GM21515 (cell line): ENCODE measurements around the gene SLC2A11.
"Not testable (repeated sequence)": the region's sequence is repeated elsewhere in the genome, so short reads cannot be mapped to it uniquely, and the experiment has no call there.

Source experiments
- ATAC-seq: cut with Tn5 transposase; IDR thresholded peaks from one replicate; pipeline ENCODE4 v1.9.1; 2021; ENCODE audit not compliant: unreplicated experiment

The SLC2A11 gene

DNA sequence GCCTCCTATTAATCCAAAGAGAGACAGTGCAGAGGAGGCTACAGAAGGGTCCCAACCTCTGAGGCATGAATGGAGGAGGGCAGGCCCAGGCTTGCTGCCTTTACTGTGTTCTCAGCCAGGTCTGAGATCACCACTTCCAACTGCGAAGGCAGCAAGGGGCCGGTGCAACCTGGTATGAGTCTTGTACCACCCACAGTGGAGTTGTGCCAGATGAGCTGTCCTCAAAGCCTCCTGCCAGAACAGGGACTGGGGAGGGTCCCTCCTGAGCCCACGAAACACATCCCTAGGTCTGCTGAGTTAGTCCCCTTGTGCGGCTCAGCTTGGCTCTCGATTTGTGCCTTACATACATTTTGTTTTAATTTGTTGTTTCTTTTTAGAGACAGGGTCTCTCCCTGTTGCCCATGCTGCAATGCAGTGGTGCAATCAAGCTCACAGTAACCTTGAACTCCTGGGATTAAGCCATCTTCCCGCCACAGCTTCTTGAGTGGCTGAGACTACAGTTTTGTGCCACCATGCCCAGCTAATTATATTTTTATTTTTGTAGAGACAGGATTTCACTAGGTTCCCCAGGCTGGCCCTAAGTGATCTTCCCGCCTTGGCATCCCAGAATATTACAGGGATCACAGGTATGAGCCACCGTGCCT, 45.8 kb downstream of the SLC2A11 start:
- ATAC-seq, result no peak

GRCh38 chr22:23904573-23905254, 47.0 kb downstream of the SLC2A11 start:
- ATAC-seq, result no peak

- no peak for ATAC-seq
Measured at GRCh38 chr22:23906641-23907040, 49.0 kb downstream of the SLC2A11 start.

DNA sequence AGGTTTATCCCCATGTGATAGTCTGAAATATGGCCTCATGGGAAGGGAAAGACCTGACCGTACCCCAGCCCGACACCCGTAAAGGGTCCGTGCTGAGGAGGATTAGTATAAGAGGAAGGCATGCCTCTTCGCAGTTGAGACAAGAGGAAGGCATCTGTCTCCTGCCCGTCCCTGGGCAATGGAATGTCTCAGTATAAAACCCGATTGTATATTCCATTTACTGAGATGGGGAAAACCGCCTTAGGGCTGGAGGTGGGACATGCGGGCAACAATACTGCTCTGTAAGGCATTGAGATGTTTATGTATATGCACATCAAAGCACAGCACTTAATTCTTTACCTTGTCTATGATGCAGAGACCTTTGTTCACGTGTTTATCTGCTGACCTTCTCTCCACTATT, 49.7 kb downstream of the SLC2A11 start:
- not testable (repeated sequence) for ATAC-seq

DNA sequence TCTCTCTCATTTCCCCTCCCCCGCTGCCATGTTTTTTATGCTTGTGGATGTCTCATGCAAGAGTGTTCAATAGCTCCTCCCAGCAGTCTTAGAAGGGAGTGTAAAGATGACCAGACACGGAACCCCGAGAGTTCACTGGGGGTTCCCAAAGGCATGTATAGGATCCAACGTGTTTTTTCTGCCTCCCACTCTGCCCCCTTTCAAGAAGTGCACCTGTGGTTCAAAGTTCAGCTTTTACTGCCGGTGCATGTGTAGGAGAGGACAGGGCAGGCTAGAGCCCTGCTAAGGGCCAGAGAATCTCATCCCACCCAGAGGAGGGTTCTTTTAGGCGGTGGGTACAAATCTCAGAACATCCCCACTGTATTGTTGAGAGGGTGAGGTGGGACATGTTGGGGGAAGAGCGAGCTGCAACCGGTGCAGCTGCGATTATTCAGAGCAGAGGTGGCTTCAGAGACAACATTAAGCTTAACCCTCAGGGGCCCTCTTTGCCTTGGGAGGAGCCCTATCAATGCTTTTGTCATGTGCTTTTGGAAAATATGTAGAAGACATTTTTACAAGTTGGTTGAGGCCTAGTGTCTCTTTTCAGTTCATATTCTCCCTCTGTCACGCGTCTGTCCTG, 51.0 kb downstream of the SLC2A11 start:
- no peak for ATAC-seq

DNA sequence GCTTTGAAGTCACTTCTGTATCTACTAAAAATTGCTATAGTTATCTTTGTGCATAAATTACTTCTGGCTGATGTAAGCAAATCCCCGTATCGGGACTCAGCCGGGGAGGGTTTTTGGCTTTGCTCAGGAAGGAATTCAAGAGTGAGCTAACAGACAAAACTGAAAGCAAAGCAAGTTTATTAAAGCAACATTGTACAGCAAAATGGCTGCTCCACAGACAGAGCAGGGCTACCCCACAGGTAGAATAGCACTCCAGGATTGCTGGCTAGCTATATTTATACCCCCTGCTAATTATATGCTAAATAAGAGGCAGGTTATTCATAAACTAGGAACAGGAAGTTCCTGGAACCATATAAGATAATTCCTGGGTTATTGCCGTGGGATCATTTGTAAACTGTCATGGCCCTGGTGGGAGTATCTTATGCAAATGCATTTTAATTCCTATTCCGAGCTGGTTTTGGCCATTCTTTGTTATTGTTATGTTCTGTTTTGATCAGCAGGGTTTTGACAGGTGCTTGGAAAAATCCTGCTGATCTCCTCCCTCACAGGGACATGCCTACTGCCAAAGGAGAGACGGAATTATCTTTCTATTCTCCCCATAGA, 51.7 kb downstream of the SLC2A11 start:
- no peak for ATAC-seq

- no peak for ATAC-seq
Measured at GRCh38 chr22:23910496-23911190, 53.0 kb downstream of the SLC2A11 start.

DNA sequence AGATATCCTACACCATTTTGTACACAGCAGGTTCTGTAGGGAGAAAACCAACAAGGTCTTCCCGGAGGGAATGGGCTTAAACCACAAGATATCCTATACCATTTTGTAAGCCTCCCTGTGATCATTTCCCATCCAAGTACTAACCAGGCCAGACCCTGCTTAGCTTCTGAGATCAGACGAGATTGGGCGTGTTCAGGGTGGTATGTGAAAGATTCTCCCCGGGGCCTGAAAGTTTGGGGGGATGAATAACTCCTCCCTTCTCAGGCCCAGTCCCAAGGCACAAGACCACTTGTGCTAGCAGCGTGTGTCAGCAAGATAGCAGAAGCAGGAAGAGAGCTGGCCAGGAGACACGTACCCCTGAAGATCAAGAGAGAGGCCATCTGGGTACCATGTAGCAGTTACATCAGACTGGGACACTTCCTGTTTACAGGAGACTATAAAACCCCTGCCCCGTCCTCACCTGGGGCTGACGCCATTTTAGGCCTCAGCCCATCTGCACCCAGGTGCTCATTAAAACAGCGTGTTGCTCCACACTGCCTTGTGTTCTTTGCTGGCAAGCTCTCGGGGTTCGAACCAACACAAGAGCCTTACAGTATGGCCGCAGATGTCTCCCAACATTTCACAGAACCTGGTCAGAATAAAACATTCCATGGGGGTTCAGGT, 53.8 kb downstream of the SLC2A11 start:
- no peak for ATAC-seq

DNA sequence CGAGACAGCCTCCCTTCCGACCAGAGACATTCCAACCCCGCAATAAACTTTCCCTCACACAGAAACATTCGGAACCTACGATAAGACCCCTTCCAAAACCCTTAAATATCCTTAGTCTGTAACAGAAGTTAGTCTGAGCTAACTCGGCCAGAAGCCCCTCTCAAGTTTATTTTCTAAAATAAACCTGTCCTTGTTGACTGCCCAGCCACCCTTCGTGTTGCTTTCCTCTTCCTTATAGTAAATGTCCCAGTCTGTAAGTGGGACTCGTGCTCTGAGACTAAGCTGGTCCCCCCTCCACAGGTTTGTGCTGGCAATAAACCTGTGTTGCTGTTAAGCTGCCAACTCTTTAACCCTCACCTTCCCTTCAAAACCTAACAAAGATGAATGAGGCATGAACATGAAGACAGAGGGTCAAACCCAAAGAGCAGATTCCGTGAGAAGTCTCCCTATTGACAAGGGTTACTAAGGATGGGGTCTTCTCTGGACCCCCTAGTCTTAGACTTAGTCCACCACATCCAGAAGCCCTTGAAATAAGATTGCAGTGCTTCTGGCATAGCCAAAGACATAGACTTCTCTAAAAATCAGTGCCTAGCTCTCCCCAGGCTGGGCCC, 54.7 kb downstream of the SLC2A11 start:
- no peak for ATAC-seq

- no peak for ATAC-seq
Measured at GRCh38 chr22:23913306-23913660, 55.6 kb downstream of the SLC2A11 start.

GRCh38 chr22:23913661-23914353, 56.1 kb downstream of the SLC2A11 start:
- ATAC-seq, result peak; percentile 84

- no peak for ATAC-seq
Measured at GRCh38 chr22:23915290-23915689, 57.6 kb downstream of the SLC2A11 start.

DNA sequence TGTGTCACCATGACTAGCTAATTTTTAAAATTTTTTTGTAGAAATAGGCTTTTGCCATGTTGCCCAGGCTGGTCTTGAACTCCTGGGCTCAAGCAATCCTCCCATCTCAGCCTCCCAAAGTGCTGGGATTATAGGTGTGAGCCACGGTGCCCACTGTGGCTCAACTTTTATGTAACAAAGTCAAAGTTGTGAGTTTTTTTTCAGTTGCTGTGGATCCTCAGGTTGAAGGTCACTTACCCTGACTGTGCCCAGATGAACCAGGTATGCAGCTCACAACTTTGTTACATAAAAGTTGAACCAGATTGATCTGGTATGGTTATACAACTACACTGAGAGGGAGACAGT, 62.6 kb downstream of the SLC2A11 start:
- ATAC-seq, result not testable (repeated sequence)

- not testable (repeated sequence) for ATAC-seq
Measured at GRCh38 chr22:23921586-23922201, 64.0 kb downstream of the SLC2A11 start.

DNA sequence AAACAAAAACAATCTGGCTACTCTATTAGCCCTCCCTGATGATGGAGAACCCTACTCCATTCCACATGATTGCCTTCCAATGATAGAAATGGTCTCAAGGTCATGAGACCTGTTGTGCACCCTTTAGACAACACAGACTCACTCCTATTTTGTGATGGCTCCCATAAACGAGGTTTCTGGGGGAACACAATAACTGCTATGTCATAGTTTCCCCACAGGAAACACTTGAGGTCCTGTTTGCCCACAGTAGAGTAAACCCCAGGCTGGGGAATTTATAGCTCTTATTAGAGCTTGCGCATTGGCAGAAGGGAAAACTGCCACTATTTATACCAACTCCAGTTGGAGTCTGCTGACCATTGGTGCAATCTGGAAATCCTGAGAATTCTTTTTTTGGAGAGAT, 65.2 kb downstream of the SLC2A11 start:
- no peak for ATAC-seq

GRCh38 chr22:23925020-23925606, 67.4 kb downstream of the SLC2A11 start:
- no peak for ATAC-seq

GRCh38 chr22:23926561-23926960, 68.9 kb downstream of the SLC2A11 start:
- no peak for ATAC-seq
